GM23248 (cell line): ENCODE data around the gene CNTN1. TPM values are rescaled to one million over a fixed set of nuclear protein-coding genes. Genes with fewer than 3 reads are reported as not detected.

Experiments
- DNase-seq: peaks from one replicate; pipeline ENCODE4 v3.0.0-alpha.2; 2015
- H2AFZ ChIP-seq: fragments of 200-600 bp; sonication (generic); 2 replicates; pipeline ENCODE4 v1.6.1; 2016; ENCODE audit warnings: antibody characterized with exemption
- H3F3A ChIP-seq: fragments of 200-600 bp; sonication (generic); 2 replicates; pipeline ENCODE4 v1.6.1; 2016; ENCODE audit warnings: mild to moderate bottlenecking, antibody characterized with exemption, mixed run types; ENCODE audit not compliant: insufficient read depth
- H3K27ac ChIP-seq: fragments of 200-600 bp; sonication (generic); 2 replicates; pipeline ENCODE4 v1.5.1; 2016; ENCODE audit warnings: mild to moderate bottlenecking
- H3K27me3 ChIP-seq: fragments of 200-600 bp; sonication (generic); replicated peaks from 2 replicates; pipeline ENCODE4 v1.6.1; 2016; ENCODE audit warnings: mild to moderate bottlenecking; ENCODE audit not compliant: insufficient read depth
- H3K36me3 ChIP-seq: fragments of 200-600 bp; sonication (generic); 2 replicates; pipeline ENCODE4 v1.6.1; 2016; ENCODE audit warnings: low read depth, mild to moderate bottlenecking
- H3K4me1 ChIP-seq: fragments of 200-600 bp; sonication (generic); 2 replicates; pipeline ENCODE4 v1.6.1; 2016; ENCODE audit warnings: mild to moderate bottlenecking; ENCODE audit not compliant: insufficient read depth
- H3K4me2 ChIP-seq: fragments of 200-600 bp; sonication (generic); one replicate; pipeline ENCODE4 v1.6.1; 2016; ENCODE audit warnings: mild to moderate bottlenecking; ENCODE audit not compliant: unreplicated experiment
- H3K4me3 ChIP-seq: fragments of 200-600 bp; sonication (generic); 2 replicates; pipeline ENCODE4 v1.5.1; 2016; ENCODE audit warnings: mild to moderate bottlenecking
- H3K79me2 ChIP-seq: fragments of 200-600 bp; sonication (generic); 2 replicates; pipeline ENCODE4 v1.6.1; 2016; ENCODE audit warnings: mild to moderate bottlenecking; ENCODE audit not compliant: insufficient read depth
- H3K9ac ChIP-seq: fragments of 200-600 bp; sonication (generic); 2 replicates; pipeline ENCODE4 v1.6.1; 2016; ENCODE audit warnings: mild to moderate bottlenecking
- H3K9me2 ChIP-seq: fragments of 200-600 bp; sonication (generic); 2 replicates; pipeline ENCODE4 v1.6.1; 2016; ENCODE audit warnings: mixed run types, mild to moderate bottlenecking, moderate library complexity; ENCODE audit not compliant: insufficient read depth
- H3K9me3 ChIP-seq: fragments of 200-600 bp; sonication (generic); one replicate; pipeline ENCODE4 v1.6.1; 2017; ENCODE audit warnings: low read depth
- H4K20me1 ChIP-seq: fragments of 200-600 bp; sonication (generic); 2 replicates; pipeline ENCODE4 v1.6.0; 2016; ENCODE audit not compliant: insufficient read depth
- EZH2 ChIP-seq: fragments of 200-600 bp; sonication (generic); IDR thresholded peaks from 2 replicates; pipeline ENCODE4 v1.6.1; 2018; ENCODE audit warnings: antibody characterized with exemption, mild to moderate bottlenecking; ENCODE audit not compliant: insufficient read depth, poor library complexity, severe bottlenecking
- EZH2phosphoT487 ChIP-seq: fragments of 200-600 bp; sonication (generic); IDR thresholded peaks from 2 replicates; pipeline ENCODE4 v1.6.1; 2018; ENCODE audit warnings: antibody characterized with exemption, moderate library complexity, mild to moderate bottlenecking, low read depth; ENCODE audit not compliant: insufficient read depth
- WGBS, 2 experiments: methylation state at CpG; one replicate each; pipeline ENCODE4 v1.1.6; 2015 to 2017; ENCODE audit warnings: low lambda C conversion rate in 2 of 2, low coverage in 1 of 2; ENCODE audit errors: missing lambda C conversion rate in 2 of 2; 5-methylcytosine and 5-hydroxymethylcytosine counted together
- in situ Hi-C: fragments of 300-500 bp; cut with MboI; formaldehyde crosslinking; loops from 2 replicates; pipeline ENCODE4 v1.15.0; 2020
- polyA plus RNA-seq: library from polyadenylated mRNA; unstranded; fragments of >200 nt; fragmentation: Nextera tagmentation; extraction: Ambion mirVana; gene quantifications from 2 replicates; pipeline ENCODE4 v1.2.1, GENCODE V29; 2016
- total RNA-seq: library from RNA; depleted of rRNA; stranded (reverse); fragments of >200 nt; shearing (Covaris generic); gene quantifications from 2 replicates; pipeline ENCODE4 v1.2.3, GENCODE V29; 2014

The CNTN1 gene
- total and polyA plus RNA-seq, 2 experiments from 2014 or later = 0.32 to 0.36 TPM

- Histone ChIP-seq H3K9me3 (no peaks in the 10 kb centered on the region), H3K27me3 (no peaks in the 10 kb centered on the region; the same call in 1 of the 2 replicates), H2AFZ (no peak overlapping the region), H3K79me2 (no peaks in the 10 kb centered on the region), H4K20me1 (no peaks in the 10 kb centered on the region), H3F3A (no peaks in the 10 kb centered on the region), H3K4me3 (no peak overlapping the region), H3K9me2 (no peaks in the 10 kb centered on the region), H3K4me1 (no peaks in the 10 kb centered on the region), H3K27ac (no peak overlapping the region), H3K9ac (no peak overlapping the region), H3K36me3 (no peaks in the 10 kb centered on the region), H3K4me2 (no peak overlapping the region)
- DNase-seq = peak; percentile 11
- in situ Hi-C loops = no loop called here
- 0% methylated on average over 1 of the region's 1 CpG for WGBS, 2 experiments
- no peak for TF ChIP-seq EZH2
- no peak for TF ChIP-seq EZH2phosphoT487
Measured at GRCh38 chr12:41014643-41015020, 322.4 kb downstream of the CNTN1 start.

GRCh38 chr12:41018010-41018409 is 325.8 kb downstream of the CNTN1 start:
- in situ Hi-C loops = no loop called here
- Histone ChIP-seq H3K36me3 (no peaks in the 10 kb centered on the region), H2AFZ (no peak overlapping the region), H3K27ac (no peak overlapping the region), H4K20me1 (no peaks in the 10 kb centered on the region), H3K9ac (no peak overlapping the region), H3K9me3 (no peaks in the 10 kb centered on the region), H3F3A (no peaks in the 10 kb centered on the region), H3K4me2 (no peak overlapping the region), H3K4me1 (no peaks in the 10 kb centered on the region), H3K4me3 (no peak overlapping the region), H3K27me3 (no peaks in the 10 kb centered on the region; the same call in 1 of the 2 replicates), H3K79me2 (no peaks in the 10 kb centered on the region), H3K9me2 (no peaks in the 10 kb centered on the region)
- TF ChIP-seq EZH2 (no peak), EZH2phosphoT487 (no peak)
- WGBS, 2 experiments = 85 to 95% methylated on average over 5 of the region's 5 CpGs
- DNase-seq = no peak

- Histone ChIP-seq H3K27ac (no peak overlapping the region), H3K79me2 (no peaks in the 10 kb centered on the region), H3K4me3 (no peak overlapping the region), H4K20me1 (no peaks in the 10 kb centered on the region), H3K36me3 (no peaks in the 10 kb centered on the region), H2AFZ (no peak overlapping the region), H3K27me3 (no peaks in the 10 kb centered on the region; the same call in 1 of the 2 replicates), H3K9ac (no peak overlapping the region), H3K4me2 (no peak overlapping the region), H3K9me3 (no peaks in the 10 kb centered on the region), H3K9me2 (no peaks in the 10 kb centered on the region), H3K4me1 (no peaks in the 10 kb centered on the region), H3F3A (no peaks in the 10 kb centered on the region)
- in situ Hi-C loops = no loop called here
- TF ChIP-seq EZH2phosphoT487 = no peak
- DNase-seq = no peak
Measured at GRCh38 chr12:41019461-41019860, 327.2 kb downstream of the CNTN1 start.

- no peaks in the 10 kb centered on the region for H4K20me1 ChIP-seq
- WGBS, 2 experiments = 35 to 46% methylated on average over 1 of the region's 1 CpG
- in situ Hi-C loops = no loop called here
- no peak overlapping the region for H3K27ac ChIP-seq
- H3K9ac ChIP-seq = no peak overlapping the region
- H3K4me1 ChIP-seq = no peaks in the 10 kb centered on the region
- no peaks in the 10 kb centered on the region for H3K79me2 ChIP-seq
- H3K9me2 ChIP-seq = no peaks in the 10 kb centered on the region
- no peaks in the 10 kb centered on the region for H3K9me3 ChIP-seq
- TF ChIP-seq EZH2phosphoT487 (no peak), EZH2 (no peak)
- H2AFZ ChIP-seq = no peak overlapping the region
- no peaks in the 10 kb centered on the region for H3K36me3 ChIP-seq
- no peak overlapping the region for H3K4me3 ChIP-seq
- no peaks in the 10 kb centered on the region for H3F3A ChIP-seq
- no peak overlapping the region for H3K4me2 ChIP-seq
- no peak for DNase-seq
- no peaks in the 10 kb centered on the region; the same call in 1 of the 2 replicates for H3K27me3 ChIP-seq
Measured at GRCh38 chr12:41023836-41024235, 331.6 kb downstream of the CNTN1 start.

- 70 to 73% methylated on average over 1 of the region's 1 CpG for WGBS, 2 experiments
- no peak overlapping the region for H3K4me3 ChIP-seq
- TF ChIP-seq EZH2phosphoT487 (no peak), EZH2 (no peak)
- no peak overlapping the region for H2AFZ ChIP-seq
- no peaks in the 10 kb centered on the region for H3K36me3 ChIP-seq
- H3K9ac ChIP-seq = no peak overlapping the region
- in situ Hi-C loops = no loop called here
- H3K9me3 ChIP-seq = no peaks in the 10 kb centered on the region
- no peaks in the 10 kb centered on the region for H3K27me3 ChIP-seq
- H3K4me2 ChIP-seq = no peak overlapping the region
- no peaks in the 10 kb centered on the region for H4K20me1 ChIP-seq
- no peaks in the 10 kb centered on the region for H3K79me2 ChIP-seq
- DNase-seq = no peak
- no peaks in the 10 kb centered on the region for H3K4me1 ChIP-seq
- no peaks in the 10 kb centered on the region for H3K9me2 ChIP-seq
- no peaks in the 10 kb centered on the region for H3F3A ChIP-seq
- H3K27ac ChIP-seq = no peak overlapping the region
Measured at GRCh38 chr12:41026151-41026550, 333.9 kb downstream of the CNTN1 start.
